Measurements from ENCODE around the gene CCDC124.
"Not testable (repeated sequence)": the region's sequence is repeated elsewhere in the genome, so short reads cannot be mapped to it uniquely, and the experiment has no call there.

The CCDC124 gene, protein sequence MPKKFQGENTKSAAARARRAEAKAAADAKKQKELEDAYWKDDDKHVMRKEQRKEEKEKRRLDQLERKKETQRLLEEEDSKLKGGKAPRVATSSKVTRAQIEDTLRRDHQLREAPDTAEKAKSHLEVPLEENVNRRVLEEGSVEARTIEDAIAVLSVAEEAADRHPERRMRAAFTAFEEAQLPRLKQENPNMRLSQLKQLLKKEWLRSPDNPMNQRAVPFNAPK

DNA sequence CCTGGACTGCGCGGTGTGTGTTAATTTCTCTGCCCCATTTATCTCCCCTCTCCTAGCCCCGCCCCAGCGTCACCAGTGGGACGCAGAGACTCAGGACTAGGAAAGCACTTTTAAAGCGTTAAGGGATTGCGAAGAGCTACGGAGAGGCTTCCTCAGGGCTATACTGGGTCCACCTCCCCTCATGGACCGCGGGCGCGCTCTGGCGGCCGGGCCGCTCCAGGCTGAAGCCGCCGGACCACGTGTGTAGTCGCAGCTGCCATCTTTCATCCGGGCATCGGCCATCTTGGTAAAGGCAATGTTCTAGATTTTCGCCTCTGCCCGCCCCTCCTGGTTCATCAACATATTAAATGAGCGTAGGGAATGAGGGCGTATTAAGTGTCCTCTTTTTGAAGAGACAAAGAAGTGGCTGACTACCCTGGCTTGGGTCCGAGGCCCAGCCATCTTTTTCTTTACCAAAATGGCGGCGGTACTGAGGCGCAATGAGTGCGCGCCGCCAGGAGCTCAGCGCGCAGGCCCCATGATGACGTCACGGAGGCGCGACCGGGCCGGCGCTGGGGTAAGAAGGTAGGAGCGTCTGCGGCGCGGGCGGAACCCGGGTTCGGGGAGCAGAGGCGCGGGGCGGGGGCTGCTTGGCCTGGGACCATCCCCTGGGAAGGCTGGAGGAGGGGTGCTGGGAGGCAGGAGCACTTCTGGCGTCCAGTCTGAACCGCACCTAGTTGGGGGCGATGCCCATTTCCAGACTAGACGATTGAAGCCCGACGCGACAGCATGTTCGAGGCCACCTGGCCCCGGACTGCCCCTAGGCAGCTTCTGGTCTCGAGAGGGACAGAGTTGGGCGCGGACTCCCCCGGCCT, at the start of gene CCDC124:
TSS of gene CCDC124 (plus strand) at position 531 of the 854 bp plus-strand sequence. CDS start 3,406 bp downstream, outside the sequence.
- DNase-seq (ENCODE audit: low read depth, low spot score): peak; percentile 86

GRCh38 chr19:17883627-17884410, 49.0 kb upstream of the CCDC124 start:
- no peak for DNase-seq (ENCODE audit: low read depth, low spot score)

DNA sequence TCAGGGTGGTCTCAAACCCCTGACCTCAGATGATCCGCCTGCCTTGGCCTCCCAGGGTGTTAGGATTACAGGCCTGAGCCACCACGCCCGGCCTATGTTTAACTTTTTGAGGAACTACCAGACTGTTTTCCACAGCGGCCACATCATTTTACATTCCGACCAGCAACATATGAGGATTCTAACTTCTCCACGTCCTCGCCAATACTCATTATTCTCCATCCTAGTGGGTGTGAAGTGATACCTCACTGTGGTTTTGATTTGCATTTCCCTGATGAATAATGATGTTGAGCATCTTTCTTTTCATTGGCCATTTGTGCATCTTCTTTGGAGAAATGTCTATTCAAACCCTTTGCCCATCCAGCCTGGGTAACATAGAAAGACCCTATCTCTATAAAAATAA, 46.3 kb upstream of the CCDC124 start:
- no peak for DNase-seq (ENCODE audit: low read depth, low spot score)

DNA sequence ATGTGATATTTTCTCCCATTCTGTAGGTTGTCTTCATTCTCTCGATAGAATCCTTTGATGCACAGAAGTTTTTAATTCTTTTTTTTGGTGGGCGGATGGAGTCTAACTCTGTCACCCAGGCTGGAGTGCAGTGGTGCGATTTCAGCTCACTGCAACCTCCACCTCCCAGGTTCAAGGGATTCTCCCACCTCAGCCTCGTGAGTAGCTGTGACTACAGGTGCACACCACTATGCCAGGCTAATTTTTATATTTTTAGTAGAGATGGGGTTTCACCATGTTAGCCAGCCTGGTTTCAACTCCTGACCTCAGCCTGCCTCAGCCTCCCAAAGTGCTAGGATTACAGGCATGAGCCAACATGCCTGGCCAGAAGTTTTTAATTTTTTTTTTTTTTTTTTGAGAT, 45.6 kb upstream of the CCDC124 start:
- not testable (repeated sequence) for DNase-seq (ENCODE audit: low read depth, low spot score)

DNA sequence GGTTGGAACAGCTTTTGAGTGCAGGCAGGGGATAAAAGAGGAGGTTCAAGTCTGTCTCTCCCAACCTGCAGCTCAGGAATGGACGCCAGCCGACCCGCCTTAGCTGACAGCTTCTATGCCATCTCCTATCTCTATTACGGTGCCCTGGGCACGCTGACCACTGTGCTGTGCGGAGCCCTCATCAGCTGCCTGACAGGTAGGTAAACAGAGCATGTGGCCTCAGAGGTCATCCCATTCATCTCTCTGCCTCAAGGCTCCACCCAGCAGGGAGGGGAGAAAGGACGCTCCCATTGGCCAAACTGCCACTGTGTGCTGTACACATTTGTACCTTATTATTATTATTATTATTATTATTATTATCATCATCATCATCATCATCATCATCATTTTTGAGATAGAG, 44.6 kb upstream of the CCDC124 start:
- DNase-seq (ENCODE audit: low read depth, low spot score): no peak

DNA sequence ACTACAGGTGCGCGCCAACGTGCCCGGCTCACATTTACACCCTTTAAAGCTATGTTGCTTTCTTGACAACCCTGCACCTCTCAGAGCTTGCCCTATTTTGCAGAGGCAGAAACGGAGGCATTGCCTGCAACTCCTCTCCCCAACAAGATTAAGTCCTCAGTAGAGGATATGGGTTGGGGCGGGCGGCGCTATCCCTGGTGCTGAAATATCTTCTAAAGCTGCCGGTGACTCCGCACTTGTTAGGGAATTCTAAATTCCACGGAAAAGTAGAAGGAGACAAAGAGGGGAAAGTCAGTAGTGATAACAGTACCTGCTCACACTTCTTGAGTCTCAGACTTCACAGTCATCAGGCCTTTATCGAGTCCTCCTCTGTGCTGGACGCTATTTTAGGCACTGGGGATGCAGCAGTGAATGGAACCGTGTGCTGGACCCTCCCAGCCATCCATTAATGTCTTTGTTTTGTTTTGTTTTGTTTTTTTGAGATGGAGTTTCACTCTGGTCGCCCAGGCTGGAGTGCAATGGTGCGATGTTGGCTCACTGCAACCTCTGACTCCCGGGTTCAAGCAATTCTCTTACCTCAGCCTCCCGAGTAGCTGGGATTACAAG, 43.1 kb upstream of the CCDC124 start:
- DNase-seq (ENCODE audit: low read depth, low spot score): no peak

- DNase-seq (ENCODE audit: low read depth, low spot score): no peak
Observed at GRCh38 chr19:17893766-17894165, 39.0 kb upstream of the CCDC124 start.

GRCh38 chr19:17902701-17903100, 30.1 kb upstream of the CCDC124 start:
- DNase-seq (ENCODE audit: low read depth, low spot score): peak; percentile 28

DNA sequence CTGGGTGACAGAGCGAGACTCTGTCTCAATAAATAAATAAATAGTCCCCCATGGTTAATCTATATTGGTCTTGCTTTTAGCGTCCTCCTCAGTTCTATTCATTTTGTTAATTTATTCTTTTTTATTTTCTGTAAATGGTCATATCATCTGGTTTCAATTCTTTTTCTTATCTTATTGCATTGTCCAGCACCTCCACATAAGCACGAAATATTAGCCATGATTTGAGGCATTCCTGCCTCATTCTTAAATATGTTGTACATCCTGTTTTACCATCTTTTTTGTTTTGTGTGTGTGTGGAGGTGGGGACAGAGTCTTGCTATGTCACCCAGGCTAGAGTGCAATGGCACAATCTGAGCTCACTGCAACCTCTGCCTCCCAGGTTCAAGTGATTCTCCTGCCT, 24.6 kb upstream of the CCDC124 start:
- DNase-seq (ENCODE audit: low read depth, low spot score): no peak

DNA sequence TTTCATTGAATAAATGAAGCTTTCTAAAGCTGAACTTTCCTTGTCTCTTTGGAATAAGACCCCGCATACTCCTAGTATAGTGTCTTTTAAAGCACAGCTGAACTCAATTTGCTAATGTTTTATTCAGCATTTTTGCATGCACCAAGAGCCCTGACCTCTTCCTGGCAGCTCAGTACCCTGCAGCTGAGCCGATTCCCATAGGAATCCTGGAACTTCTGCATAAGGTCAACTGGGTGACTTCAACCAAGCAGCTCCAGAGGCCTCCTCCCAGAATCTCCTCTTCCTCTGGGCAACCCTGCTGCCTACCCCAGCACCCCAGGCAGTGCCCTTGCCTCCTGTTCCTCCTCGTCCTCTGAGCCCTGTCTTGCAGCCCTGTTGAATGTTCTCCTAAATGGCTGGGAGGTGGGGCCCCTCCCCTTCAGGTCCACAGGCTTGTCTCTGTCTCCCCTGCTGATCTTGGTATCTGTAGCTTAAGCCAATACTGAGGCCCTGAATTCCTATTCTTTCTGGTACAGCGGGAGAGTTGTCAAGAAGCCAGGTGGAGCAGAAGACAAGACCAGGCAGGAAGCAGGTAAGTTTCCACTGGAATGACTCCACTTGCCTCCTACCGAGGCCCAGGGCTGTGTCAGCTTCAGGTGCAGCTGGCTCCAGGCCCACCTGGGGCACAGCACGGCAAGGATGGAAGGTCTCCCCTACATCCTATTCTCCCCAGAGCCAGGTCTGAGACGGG, 23.6 kb upstream of the CCDC124 start:
- peak; percentile 49 for DNase-seq (ENCODE audit: low read depth, low spot score)

- no peak for DNase-seq (ENCODE audit: low read depth, low spot score)
Observed at GRCh38 chr19:17910791-17911360, 21.9 kb upstream of the CCDC124 start.

- no peak for DNase-seq (ENCODE audit: low read depth, low spot score)
Observed at GRCh38 chr19:17915940-17916593, 16.7 kb upstream of the CCDC124 start.

- DNase-seq (ENCODE audit: low read depth, low spot score): not testable (repeated sequence)
Observed at GRCh38 chr19:17918151-17918550, 14.7 kb upstream of the CCDC124 start.

GRCh38 chr19:17919122-17919521, 13.7 kb upstream of the CCDC124 start:
- not testable (repeated sequence) for DNase-seq (ENCODE audit: low read depth, low spot score)

GRCh38 chr19:17920527-17920926, 12.3 kb upstream of the CCDC124 start:
- DNase-seq (ENCODE audit: low read depth, low spot score): no peak

- DNase-seq (ENCODE audit: low read depth, low spot score): no peak
Observed at GRCh38 chr19:17922138-17922537, 10.7 kb upstream of the CCDC124 start.

- DNase-seq (ENCODE audit: low read depth, low spot score): no peak
Observed at GRCh38 chr19:17926044-17926443, 6.8 kb upstream of the CCDC124 start.

DNA sequence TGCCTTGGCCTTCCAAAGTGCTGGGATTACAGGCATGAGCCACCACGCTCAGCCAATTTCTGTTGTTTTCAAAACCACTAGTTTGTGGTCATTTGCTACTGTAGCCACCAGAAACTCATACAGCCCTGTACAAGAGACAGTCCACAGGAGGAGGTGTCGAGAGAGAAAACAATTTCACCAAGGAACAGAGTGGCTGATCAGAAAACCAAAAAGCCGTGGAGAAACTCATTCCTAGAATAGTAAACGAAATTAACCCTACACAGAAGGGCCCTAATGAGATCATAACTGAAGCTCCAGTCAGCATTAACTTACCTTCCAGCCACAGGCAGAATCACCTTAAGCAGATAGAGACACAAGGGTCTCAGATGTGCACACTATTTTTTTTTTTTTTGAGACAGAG, 3.8 kb upstream of the CCDC124 start:
- no peak for DNase-seq (ENCODE audit: low read depth, low spot score)

GRCh38 chr19:17931532-17932191, 1.2 kb upstream of the CCDC124 start:
- DNase-seq (ENCODE audit: low read depth, low spot score): no peak
